ENCODE data around the gene COX10.
"Not testable (repeated sequence)": the region's sequence is repeated elsewhere in the genome, so short reads cannot be mapped to it uniquely, and the experiment has no call there.

The COX10 gene

GRCh38 chr17:14125518-14126137, 56.3 kb downstream of the COX10 start:
- no peak for DNase-seq

DNA sequence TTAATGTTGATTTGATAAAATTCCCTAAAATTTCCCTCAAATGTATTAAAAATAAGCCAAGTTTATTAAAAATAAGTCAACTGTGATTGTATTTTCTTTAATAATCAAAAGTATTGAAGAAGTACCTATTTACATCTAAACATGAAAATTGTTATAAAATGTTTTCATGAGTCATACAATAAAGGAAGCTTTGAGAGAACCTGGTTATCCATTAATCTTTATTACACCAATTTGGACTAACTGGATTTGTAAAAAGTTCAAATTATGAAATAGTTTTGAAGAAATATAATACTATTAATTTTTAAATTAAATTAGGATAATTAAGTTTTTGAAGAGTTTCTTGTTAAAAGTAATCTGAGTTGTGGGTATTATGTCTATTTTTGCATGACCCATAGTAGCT, 63.8 kb downstream of the COX10 start:
- no peak for DNase-seq

DNA sequence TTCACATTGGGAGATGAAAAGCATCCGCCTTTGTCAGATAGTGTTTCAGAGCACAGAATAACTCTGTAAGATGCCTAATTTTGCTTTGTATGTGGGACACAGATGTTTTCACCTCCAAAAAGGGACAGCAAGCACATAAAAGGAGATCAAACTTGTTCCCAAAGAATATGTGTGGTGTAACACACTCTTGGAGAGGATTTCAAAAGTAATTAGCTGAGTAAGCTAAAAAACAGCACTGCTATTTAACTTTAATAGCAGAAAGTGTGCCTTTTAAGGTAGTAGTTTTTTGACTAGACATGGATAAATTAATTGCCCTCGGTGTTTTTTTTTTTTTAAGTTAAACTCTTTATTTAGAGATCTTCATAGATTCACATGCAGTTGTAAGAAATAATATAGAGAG, 65.2 kb downstream of the COX10 start:
- DNase-seq: no peak

- DNase-seq: no peak
These were observed 66.7 kb downstream of the COX10 start for GRCh38 chr17:14135906-14136590.

- no peak for DNase-seq
These were observed 69.3 kb downstream of the COX10 start for GRCh38 chr17:14138649-14139048.

DNA sequence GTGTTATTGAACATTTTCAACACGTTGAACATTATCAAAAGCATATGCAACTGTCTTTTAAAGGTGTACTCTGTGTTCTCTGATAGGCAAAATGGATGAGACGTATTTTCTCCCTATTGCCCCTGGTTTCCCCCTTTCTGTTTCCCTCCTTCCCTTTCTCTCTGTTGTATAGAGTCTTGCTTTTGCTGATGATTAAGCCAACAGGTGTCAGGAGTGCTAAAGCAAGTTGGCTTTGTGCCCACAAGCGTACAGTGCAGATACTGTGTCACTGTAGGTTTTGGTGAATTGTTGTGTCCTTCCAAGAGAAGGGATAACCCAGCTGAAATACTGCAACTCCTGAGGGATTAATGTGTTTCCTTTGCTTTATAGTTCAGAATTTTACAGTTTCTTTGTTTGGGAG, 74.4 kb downstream of the COX10 start:
- no peak for DNase-seq

DNA sequence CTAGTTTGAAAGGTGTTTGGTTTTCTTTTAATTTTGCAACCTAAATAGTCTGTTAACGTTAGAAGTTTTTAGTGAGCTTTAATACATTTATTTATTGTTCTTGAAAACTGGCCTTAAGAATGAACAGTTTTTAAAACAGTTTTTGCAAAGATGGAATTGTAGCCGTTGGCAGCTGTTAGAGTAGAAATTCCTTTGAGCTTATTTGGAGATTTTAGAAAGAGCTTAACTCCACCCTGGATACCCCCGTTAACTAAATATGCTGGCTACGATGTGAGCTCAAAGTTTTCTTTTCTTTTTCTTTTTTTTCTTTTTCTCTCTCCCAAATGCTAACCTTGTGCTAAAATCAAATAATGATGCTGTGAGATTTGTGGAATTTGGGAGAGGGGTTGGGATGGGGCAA, 75.2 kb downstream of the COX10 start:
- DNase-seq: no peak

GRCh38 chr17:14149751-14150150, 80.4 kb downstream of the COX10 start:
- DNase-seq: no peak

- no peak for DNase-seq
These were observed 81.3 kb downstream of the COX10 start for GRCh38 chr17:14150619-14151018.

GRCh38 chr17:14152721-14153120, 83.4 kb downstream of the COX10 start:
- DNase-seq: no peak

DNA sequence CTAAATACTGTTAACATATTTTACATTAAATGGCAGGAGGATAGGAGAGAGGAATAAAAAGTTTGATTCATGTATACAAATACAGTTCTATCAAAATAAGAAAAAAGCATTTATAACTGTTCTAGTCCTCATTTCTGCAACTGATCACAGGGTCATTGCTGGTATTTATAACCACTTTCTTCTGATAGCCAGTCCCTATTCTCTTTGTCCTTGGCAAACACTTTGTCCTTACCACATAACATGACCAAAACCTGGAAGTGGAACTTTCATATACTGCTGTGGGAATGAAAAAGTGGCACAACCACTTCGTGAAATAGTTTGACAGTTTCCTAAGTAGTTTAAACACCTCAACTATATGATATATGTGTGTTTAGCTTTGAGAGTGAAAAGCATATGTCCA, 84.1 kb downstream of the COX10 start:
- no peak for DNase-seq

DNA sequence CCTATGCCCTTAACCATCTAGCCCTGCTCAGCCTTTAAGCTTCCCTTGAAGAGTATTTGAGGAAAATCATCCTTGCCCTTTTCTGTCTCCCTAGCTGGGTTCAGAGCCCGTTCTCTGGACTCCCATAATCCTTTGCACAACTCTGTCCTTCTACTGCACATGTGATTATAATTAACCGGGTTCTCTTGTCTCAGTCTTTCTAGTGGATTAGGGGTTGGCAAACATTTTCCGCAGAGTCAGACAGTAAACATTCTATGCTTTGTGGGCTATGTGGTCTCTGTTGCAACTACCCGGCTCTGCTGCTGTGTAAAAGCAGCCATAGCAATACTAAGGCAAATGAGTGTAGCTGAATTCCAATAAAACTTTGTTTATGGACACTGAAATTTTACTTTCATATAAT, 87.4 kb downstream of the COX10 start:
- DNase-seq: no peak

- DNase-seq: no peak
These were observed 88.5 kb downstream of the COX10 start for GRCh38 chr17:14157822-14158221.

GRCh38 chr17:14158707-14159106, 89.4 kb downstream of the COX10 start:
- DNase-seq: no peak

- DNase-seq: no peak
These were observed 92.1 kb downstream of the COX10 start for GRCh38 chr17:14161419-14161818.

DNA sequence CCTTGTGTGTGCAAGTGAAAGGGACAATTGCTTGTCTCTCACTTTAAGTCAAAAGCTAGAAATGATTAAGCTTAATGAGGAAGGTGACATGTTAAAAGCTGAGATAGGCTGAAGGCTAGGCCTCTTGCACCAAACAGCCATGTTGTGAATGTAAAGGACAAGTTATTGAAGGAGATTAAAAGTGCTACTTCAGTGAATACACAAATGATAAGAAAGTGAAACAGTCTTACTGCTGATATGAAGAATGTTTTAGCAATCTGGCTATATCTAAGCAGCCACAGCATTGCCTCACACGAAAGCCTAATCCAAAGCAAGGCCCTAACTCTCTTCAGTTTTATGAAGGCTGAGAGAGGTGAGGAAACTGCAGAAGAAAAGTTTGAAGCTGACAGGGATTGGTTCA, 96.3 kb downstream of the COX10 start:
- DNase-seq: no peak

DNA sequence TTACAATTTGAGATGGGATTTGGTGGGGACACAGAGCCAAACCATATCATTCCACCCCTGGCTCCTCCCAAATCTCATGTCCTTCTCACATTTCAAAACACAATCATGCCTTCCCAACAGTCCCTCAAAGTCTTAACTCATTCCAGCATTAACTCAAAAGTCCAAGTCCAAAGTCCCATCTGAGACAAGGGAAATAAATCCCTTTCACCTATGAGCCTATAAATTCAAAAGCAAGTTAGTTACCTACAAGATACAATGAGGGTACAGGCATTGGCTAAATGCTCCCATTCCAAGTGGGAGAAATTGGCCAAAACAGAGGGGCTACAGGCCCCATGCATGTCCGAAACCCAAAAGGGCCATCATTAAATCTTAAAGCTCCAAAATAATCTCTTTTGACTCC, 98.5 kb downstream of the COX10 start:
- DNase-seq: not testable (repeated sequence)

- DNase-seq: no peak
These were observed 99.3 kb downstream of the COX10 start for GRCh38 chr17:14168582-14168981.

DNA sequence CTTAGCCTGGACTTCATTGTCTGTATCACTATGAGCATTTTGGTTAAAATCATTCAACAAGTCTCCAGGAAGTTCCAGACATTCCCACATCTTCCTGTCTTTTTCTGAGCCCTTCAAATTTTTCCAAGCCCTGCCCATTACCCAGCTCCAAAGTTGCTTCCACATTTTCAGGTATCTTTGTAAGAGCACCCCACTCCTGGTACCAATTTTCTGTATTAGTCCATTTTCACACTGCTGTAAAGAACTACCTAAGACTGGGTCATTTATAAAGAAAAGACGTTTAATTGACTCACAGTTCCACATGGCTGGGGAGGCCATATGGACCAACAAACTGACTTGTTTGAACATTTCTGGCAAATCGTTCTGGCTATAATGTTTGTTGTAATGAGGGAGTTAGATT, 100.0 kb downstream of the COX10 start:
- DNase-seq: no peak

DNA sequence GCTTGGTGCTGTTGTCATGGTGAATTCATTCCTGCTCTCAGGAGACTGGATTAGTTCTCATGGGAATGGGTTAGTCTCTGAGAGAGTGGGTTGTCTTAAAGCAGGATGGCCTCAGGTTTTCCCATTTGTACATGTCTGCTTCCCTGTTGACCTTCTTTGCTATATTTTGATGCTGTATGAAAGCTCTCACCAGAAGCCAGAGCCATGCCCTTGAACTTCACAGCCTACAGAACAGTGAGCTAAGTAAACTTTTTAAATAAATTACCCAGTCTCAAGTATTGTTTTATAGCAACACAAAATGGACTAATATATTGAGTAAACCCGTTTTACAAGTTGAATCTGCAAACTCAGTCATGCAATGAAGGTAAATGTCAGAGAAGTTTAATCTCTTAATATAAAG, 100.6 kb downstream of the COX10 start:
- DNase-seq: no peak

- DNase-seq: not testable (repeated sequence)
These were observed 107.7 kb downstream of the COX10 start for GRCh38 chr17:14176989-14177388.

- DNase-seq: not testable (repeated sequence)
These were observed 108.5 kb downstream of the COX10 start for GRCh38 chr17:14177801-14178200.

GRCh38 chr17:14179951-14180350, 110.6 kb downstream of the COX10 start:
- DNase-seq: not testable (repeated sequence)

- not testable (repeated sequence) for DNase-seq
These were observed 112.8 kb downstream of the COX10 start for GRCh38 chr17:14182084-14182483.

DNA sequence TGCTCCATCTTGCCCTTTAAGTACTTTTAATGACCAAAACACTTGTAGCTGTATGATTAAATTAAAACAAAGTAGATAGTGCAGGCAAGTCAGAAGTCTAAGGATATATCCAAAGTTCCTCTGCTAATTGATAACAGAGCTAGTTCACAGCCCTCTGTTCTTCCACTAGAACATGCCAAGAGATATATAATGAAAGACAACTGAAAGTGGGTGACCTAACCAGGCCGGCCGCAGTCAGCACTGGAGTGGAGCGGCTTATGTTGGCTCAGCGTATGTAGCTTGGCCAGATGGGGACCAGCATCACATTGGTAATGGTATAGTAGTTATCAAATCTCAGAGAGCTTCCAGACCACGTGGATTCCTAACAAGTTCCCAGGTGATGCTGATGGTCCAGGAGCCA, 115.2 kb downstream of the COX10 start:
- not testable (repeated sequence) for DNase-seq

Measured in activated CD4-positive, alpha-beta T cell treated with anti-CD3 and anti-CD28 coated beads for 4 hours (primary cell).